Smooth muscle cell (in vitro differentiated cells): Measurements from ENCODE around the gene PODXL2. TPM values are rescaled to one million over a fixed set of nuclear protein-coding genes. Genes with fewer than 3 reads are reported as not detected.

ENCODE experiments used
- DNase-seq: peaks from one replicate; lab custom pipeline; 2025; ENCODE audit not compliant: unreplicated experiment; lab: John Stamatoyannopoulos, UW
- H2AFZ ChIP-seq: fragments of 200-600 bp; sonication (generic); 2 replicates; pipeline ENCODE4 v1.6.0; 2016; ENCODE audit warnings: antibody characterized with exemption, low read depth, mild to moderate bottlenecking
- H3F3A ChIP-seq: fragments of 200-600 bp; sonication (generic); 2 replicates; pipeline ENCODE4 v1.6.0; 2017; ENCODE audit warnings: antibody characterized with exemption, low read depth
- H3K27ac ChIP-seq: fragments of 200-600 bp; sonication (generic); 2 replicates; pipeline ENCODE4 v1.5.1; 2016; ENCODE audit warnings: low read depth, mild to moderate bottlenecking
- H3K27me3 ChIP-seq: fragments of 200-600 bp; sonication (generic); 2 replicates; pipeline ENCODE4 v1.6.1; 2016; ENCODE audit warnings: low read depth, mild to moderate bottlenecking
- H3K36me3 ChIP-seq: fragments of 200-600 bp; sonication (generic); 2 replicates; pipeline ENCODE4 v1.5.1; 2016; ENCODE audit warnings: low read depth
- H3K4me1 ChIP-seq: fragments of 200-600 bp; sonication (generic); 2 replicates; pipeline ENCODE4 v1.5.1; 2016; ENCODE audit warnings: low read depth
- H3K4me2 ChIP-seq: fragments of 200-600 bp; sonication (generic); 2 replicates; pipeline ENCODE4 v1.6.0; 2016; ENCODE audit warnings: mild to moderate bottlenecking
- H3K4me3 ChIP-seq: fragments of 200-600 bp; sonication (generic); 2 replicates; pipeline ENCODE4 v1.5.1; 2016; ENCODE audit warnings: mild to moderate bottlenecking
- H3K79me2 ChIP-seq: fragments of 200-600 bp; sonication (generic); 2 replicates; pipeline ENCODE4 v1.6.0; 2016; ENCODE audit warnings: low read depth, mild to moderate bottlenecking
- H3K9ac ChIP-seq: fragments of 200-600 bp; sonication (generic); 2 replicates; pipeline ENCODE4 v1.6.0; 2016; ENCODE audit warnings: low read depth
- H3K9me3 ChIP-seq: fragments of 200-600 bp; sonication (generic); replicated peaks from 2 replicates; pipeline ENCODE4 v1.5.1; 2016; ENCODE audit warnings: low read depth
- H4K20me1 ChIP-seq: fragments of 200-600 bp; sonication (generic); 2 replicates; pipeline ENCODE4 v1.6.0; 2016; ENCODE audit warnings: low read depth
- CTCF ChIP-seq: fragments of 200-600 bp; sonication (generic); IDR thresholded peaks from 2 replicates; pipeline ENCODE4 v1.5.1; 2017; ENCODE audit warnings: borderline replicate concordance, mild to moderate bottlenecking, antibody characterized with exemption; ENCODE audit not compliant: insufficient read depth, poor library complexity, severe bottlenecking
- WGBS: methylation state at CpG from one replicate; pipeline ENCODE4 v1.1.7; 2016; ENCODE audit warnings: low lambda C conversion rate; 5-methylcytosine and 5-hydroxymethylcytosine counted together
- polyA plus RNA-seq: library from polyadenylated mRNA; unstranded; fragments of >200 nt; fragmentation: Nextera tagmentation; extraction: Ambion mirVana; gene quantifications from 2 replicates; pipeline ENCODE4 v1.2.1, GENCODE V29; 2016
- total RNA-seq: library from RNA; depleted of rRNA; stranded (reverse); fragments of >200 nt; gene quantifications from 2 replicates; pipeline ENCODE4 v1.2.3, GENCODE V29; 2014

Gene PODXL2
- total and polyA plus RNA-seq, 2 experiments from 2014 or later, result 4.1 to 9.7 TPM

GRCh38 chr3:127656906-127657305 is 27.9 kb downstream of the PODXL2 start:
- WGBS, result 95% methylated on average over 8 of the region's 8 CpGs
- Histone ChIP-seq H3K79me2 (no peaks in the 10 kb centered on the region), H3K4me3 (no peak overlapping the region), H3K9ac (no peak overlapping the region), H3F3A (no peaks in the 10 kb centered on the region), H4K20me1 (no peaks in the 10 kb centered on the region), H2AFZ (no peak overlapping the region), H3K27ac (no peak overlapping the region), H3K27me3 (no peaks in the 10 kb centered on the region), H3K4me1 (no peaks in the 10 kb centered on the region), H3K9me3 (no peaks in the 10 kb centered on the region), H3K4me2 (no peak overlapping the region), H3K36me3 (no peaks in the 10 kb centered on the region)
- no peak for TF ChIP-seq CTCF
- no peak for DNase-seq

GRCh38 chr3:127658234-127658633 is 29.2 kb downstream of the PODXL2 start:
- Histone ChIP-seq H3K36me3 (no peaks in the 10 kb centered on the region), H3K4me1 (no peaks in the 10 kb centered on the region), H3K4me2 (no peak overlapping the region), H3F3A (no peaks in the 10 kb centered on the region), H3K4me3 (no peak overlapping the region), H2AFZ (no peak overlapping the region), H3K9me3 (no peaks in the 10 kb centered on the region), H4K20me1 (no peaks in the 10 kb centered on the region), H3K79me2 (no peaks in the 10 kb centered on the region), H3K27ac (no peak overlapping the region), H3K9ac (no peak overlapping the region), H3K27me3 (no peaks in the 10 kb centered on the region)
- no peak for DNase-seq
- 80% methylated on average over 1 of the region's 1 CpG for WGBS
- no peak for TF ChIP-seq CTCF

GRCh38 chr3:127660621-127661251 is 31.8 kb downstream of the PODXL2 start:
- no peak for DNase-seq
- Histone ChIP-seq H3K9me3 (no peaks in the 10 kb centered on the region), H3K4me1 (no peaks in the 10 kb centered on the region), H3K27me3 (no peaks in the 10 kb centered on the region), H3K36me3 (no peaks in the 10 kb centered on the region), H3K9ac (no peak overlapping the region), H3F3A (no peaks in the 10 kb centered on the region), H3K4me3 (no peak overlapping the region), H4K20me1 (no peaks in the 10 kb centered on the region), H3K4me2 (no peak overlapping the region), H2AFZ (no peak overlapping the region), H3K79me2 (no peaks in the 10 kb centered on the region), H3K27ac (no peak overlapping the region)
- no peak for TF ChIP-seq CTCF
- WGBS, result 91% methylated on average over 10 of the region's 10 CpGs

- WGBS, result 96% methylated on average over 5 of the region's 5 CpGs
- no peak overlapping the region for H3K4me2 ChIP-seq
- no peaks in the 10 kb centered on the region for H3K27me3 ChIP-seq
- H3K79me2 ChIP-seq, result no peaks in the 10 kb centered on the region
- H4K20me1 ChIP-seq, result no peaks in the 10 kb centered on the region
- no peak for TF ChIP-seq CTCF
- no peaks in the 10 kb centered on the region for H3K36me3 ChIP-seq
- H3K27ac ChIP-seq, result no peak overlapping the region
- no peaks in the 10 kb centered on the region for H3F3A ChIP-seq
- H2AFZ ChIP-seq, result no peak overlapping the region
- no peaks in the 10 kb centered on the region for H3K9me3 ChIP-seq
- DNase-seq, result no peak
- H3K4me3 ChIP-seq, result no peak overlapping the region
- no peaks in the 10 kb centered on the region for H3K4me1 ChIP-seq
- no peak overlapping the region for H3K9ac ChIP-seq
Observed at GRCh38 chr3:127661600-127661999, 32.6 kb downstream of the PODXL2 start.
